Panc1 (cell line): ENCODE measurements around the gene HEPH. TPM values are rescaled to one million over a fixed set of nuclear protein-coding genes. Genes with fewer than 3 reads are reported as not detected.

Source experiments
- ATAC-seq: fragments of 200-7000 bp; cut with Tn5 transposase; 2 replicates; pipeline ENCODE4 v1.9.1; 2020; ENCODE audit warnings: mild to moderate bottlenecking, moderate library complexity
- BruUV-seq: library from RNA; stranded (reverse); fragments of 400-500 nt; replicated peaks from 2 replicates; lab custom pipeline; 2021; lab: Mats Ljungman, UMichigan
- CTCF ChIA-PET: fragments of 300-600 bp; sonication (Branson Sonifier 250); formaldehyde crosslinking; loops from one replicate; lab custom pipeline; 2022; ENCODE audit warnings: antibody characterized with exemption; lab: Charles Lee
- POLR2A ChIA-PET: fragments of 300-600 bp; sonication (Branson Sonifier 250); formaldehyde crosslinking; loops from one replicate; lab custom pipeline; 2022; ENCODE audit warnings: antibody characterized with exemption; lab: Charles Lee
- DNase-seq: peaks from one replicate; pipeline ENCODE4 v3.0.0-alpha.2; 2010; ENCODE audit warnings: low read depth, low spot score
- H3K27ac ChIP-seq: 2 replicates; pipeline ENCODE4 v1.5.1; 2011; ENCODE audit warnings: mild to moderate bottlenecking, low read length, inconsistent platforms
- H3K27me3 ChIP-seq: fragments of 200-500 bp; sonication (Bioruptor generic); 2 replicates; pipeline ENCODE4 v1.6.0; 2014; ENCODE audit warnings: low read length, inconsistent platforms; ENCODE audit not compliant: control insufficient read depth, insufficient read depth
- H3K36me3 ChIP-seq: fragments of 200-500 bp; sonication (Bioruptor generic); 2 replicates; pipeline ENCODE4 v1.5.1; 2014; ENCODE audit warnings: inconsistent platforms, mild to moderate bottlenecking, low read length, moderate library complexity; ENCODE audit not compliant: control insufficient read depth, insufficient read depth
- H3K4me1 ChIP-seq: 2 replicates; pipeline ENCODE4 v1.5.1; 2011; ENCODE audit warnings: inconsistent platforms, mild to moderate bottlenecking, low read length, moderate library complexity; ENCODE audit not compliant: control insufficient read depth, insufficient read depth
- H3K4me3 ChIP-seq, 2 experiments: 2 replicates each; pipeline ENCODE4 v1.5.1; 2011 to 2012; ENCODE audit warnings: low read depth in 2 of 2, low read length in 2 of 2, mild to moderate bottlenecking in 2 of 2, inconsistent platforms in 1 of 2, moderate library complexity in 1 of 2
- H3K9me3 ChIP-seq: fragments of 200-500 bp; sonication (Bioruptor generic); 2 replicates; pipeline ENCODE4 v1.5.1; 2014; ENCODE audit warnings: low read depth, mild to moderate bottlenecking, inconsistent platforms, low read length, moderate library complexity; ENCODE audit not compliant: control insufficient read depth, insufficient read depth
- CTCF ChIP-seq: fragments of 450-650 bp; IDR thresholded peaks from 2 replicates; pipeline ENCODE4 v1.5.1; 2017; ENCODE audit warnings: mild to moderate bottlenecking
- POLR2AphosphoS5 ChIP-seq: IDR thresholded peaks from 2 replicates; pipeline ENCODE4 v1.6.1; 2012; ENCODE audit warnings: mild to moderate bottlenecking, low read depth, low read length, moderate library complexity
- SIN3A ChIP-seq: IDR thresholded peaks from 2 replicates; pipeline ENCODE4 v1.6.1; 2012; ENCODE audit warnings: low read depth, mild to moderate bottlenecking, low read length, moderate library complexity, borderline replicate concordance; ENCODE audit not compliant: insufficient read depth
- TCF7L2 ChIP-seq: IDR thresholded peaks from 2 replicates; pipeline ENCODE4 v1.6.1; 2011; ENCODE audit warnings: mild to moderate bottlenecking, low read depth, low read length, inconsistent platforms
- in situ Hi-C: cut with HindIII; loops from 2 replicates; pipeline ENCODE4 v1.10.0; 2016; ENCODE audit warnings: low sequenced_read_pairs, low pct_unique_long_range_greater_than_20kb
- intact Hi-C: fragments of 100-400 bp; cut with micrococcal nuclease; formaldehyde crosslinking; loops from one replicate; pipeline ENCODE4 v1.10.0; 2022; ENCODE audit not compliant: unreplicated experiment
- total RNA-seq: library from RNA; stranded (reverse); gene quantifications from one replicate; pipeline ENCODE4 v1.2.1, GENCODE V29; 2021; ENCODE audit not compliant: unreplicated experiment
- TF ChIP-seq, protein P1 (sequence below), 2 experiments: IDR thresholded peaks; 2 replicates each; pipeline ENCODE4 v1.6.1; 2011 to 2012; ENCODE audit warnings: low read depth in 2 of 2, control low read depth in 1 of 2, low read length in 1 of 2, mild to moderate bottlenecking in 1 of 2, moderate library complexity in 1 of 2; ENCODE audit not compliant: insufficient read depth in 1 of 2

HEPH gene
- total RNA-seq, 1 experiment from 2014 or later = 0.08 TPM

- TF ChIP-seq CTCF (no peak), POLR2AphosphoS5 (no peak), SIN3A (no peak), TCF7L2 (no peak)
- TF ChIP-seq, protein P1, sequence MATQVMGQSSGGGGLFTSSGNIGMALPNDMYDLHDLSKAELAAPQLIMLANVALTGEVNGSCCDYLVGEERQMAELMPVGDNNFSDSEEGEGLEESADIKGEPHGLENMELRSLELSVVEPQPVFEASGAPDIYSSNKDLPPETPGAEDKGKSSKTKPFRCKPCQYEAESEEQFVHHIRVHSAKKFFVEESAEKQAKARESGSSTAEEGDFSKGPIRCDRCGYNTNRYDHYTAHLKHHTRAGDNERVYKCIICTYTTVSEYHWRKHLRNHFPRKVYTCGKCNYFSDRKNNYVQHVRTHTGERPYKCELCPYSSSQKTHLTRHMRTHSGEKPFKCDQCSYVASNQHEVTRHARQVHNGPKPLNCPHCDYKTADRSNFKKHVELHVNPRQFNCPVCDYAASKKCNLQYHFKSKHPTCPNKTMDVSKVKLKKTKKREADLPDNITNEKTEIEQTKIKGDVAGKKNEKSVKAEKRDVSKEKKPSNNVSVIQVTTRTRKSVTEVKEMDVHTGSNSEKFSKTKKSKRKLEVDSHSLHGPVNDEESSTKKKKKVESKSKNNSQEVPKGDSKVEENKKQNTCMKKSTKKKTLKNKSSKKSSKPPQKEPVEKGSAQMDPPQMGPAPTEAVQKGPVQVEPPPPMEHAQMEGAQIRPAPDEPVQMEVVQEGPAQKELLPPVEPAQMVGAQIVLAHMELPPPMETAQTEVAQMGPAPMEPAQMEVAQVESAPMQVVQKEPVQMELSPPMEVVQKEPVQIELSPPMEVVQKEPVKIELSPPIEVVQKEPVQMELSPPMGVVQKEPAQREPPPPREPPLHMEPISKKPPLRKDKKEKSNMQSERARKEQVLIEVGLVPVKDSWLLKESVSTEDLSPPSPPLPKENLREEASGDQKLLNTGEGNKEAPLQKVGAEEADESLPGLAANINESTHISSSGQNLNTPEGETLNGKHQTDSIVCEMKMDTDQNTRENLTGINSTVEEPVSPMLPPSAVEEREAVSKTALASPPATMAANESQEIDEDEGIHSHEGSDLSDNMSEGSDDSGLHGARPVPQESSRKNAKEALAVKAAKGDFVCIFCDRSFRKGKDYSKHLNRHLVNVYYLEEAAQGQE (IDR thresholded peaks at IDR 0.05; ENCODE audit: insufficient read depth in 1 of 2, low read depth in 2 of 2, low read length in 1 of 2) = no peak
- Histone ChIP-seq H3K4me1 (no peaks in the 10 kb centered on the region), H3K4me3 (no peak overlapping the region), H3K27ac (no peak overlapping the region), H3K9me3 (no peaks in the 10 kb centered on the region), H3K27me3 (no peaks in the 10 kb centered on the region), H3K36me3 (no peaks in the 10 kb centered on the region)
- ChIA-PET POLR2A (no interaction called here), CTCF (no interaction called here)
- no peak for ATAC-seq
- BruUV-seq = no TSS peak
- no peak for DNase-seq
- intact Hi-C loops (no loop called here), in situ Hi-C loops (no loop called here)
Observed at GRCh38 chrX:66193821-66194220, 29.8 kb downstream of the HEPH start.

DNA sequence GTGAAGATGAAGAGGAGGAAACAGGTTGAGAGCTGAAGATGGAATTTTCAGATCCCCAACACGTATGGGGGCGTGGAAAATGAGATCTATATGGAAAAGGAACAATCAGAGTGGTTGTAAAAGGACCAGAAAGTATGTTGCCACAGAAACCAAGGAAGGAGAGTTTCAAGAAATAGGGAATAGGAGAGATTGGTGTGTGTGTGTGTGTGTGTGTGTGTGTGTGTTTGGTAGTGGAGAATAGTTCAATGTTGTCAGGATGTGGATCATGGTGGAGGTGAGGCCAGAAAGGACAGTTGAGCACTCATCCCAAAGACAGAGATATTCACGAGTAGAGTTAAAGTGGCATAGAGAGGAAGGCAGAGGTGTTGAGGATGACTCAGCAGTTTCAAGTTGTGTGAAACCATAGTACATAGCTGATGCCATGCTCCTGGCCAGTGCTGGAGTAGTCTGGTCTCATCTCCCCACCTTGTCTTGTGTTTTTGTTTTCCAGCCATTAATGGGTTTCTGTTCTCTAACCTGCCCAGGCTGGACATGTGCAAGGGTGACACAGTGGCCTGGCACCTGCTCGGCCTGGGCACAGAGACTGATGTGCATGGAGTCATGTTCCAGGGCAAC, 36.1 kb downstream of the HEPH start:
- ATAC-seq (no peak), DNase-seq (no peak)
- no peaks in the 10 kb centered on the region for H3K36me3 ChIP-seq
- H3K9me3 ChIP-seq = no peaks in the 10 kb centered on the region
- in situ Hi-C loops (no loop called here), intact Hi-C loops (no loop called here)
- BruUV-seq = no TSS peak
- no peak overlapping the region for H3K4me3 ChIP-seq
- ChIA-PET POLR2A (no interaction called here), CTCF (no interaction called here)
- no peaks in the 10 kb centered on the region for H3K27me3 ChIP-seq
- TF ChIP-seq, protein P1 (IDR thresholded peaks at IDR 0.05; ENCODE audit: insufficient read depth in 1 of 2, low read depth in 2 of 2, low read length in 1 of 2) = no peak
- no peak for TF ChIP-seq TCF7L2
- TF ChIP-seq CTCF = no peak
- TF ChIP-seq SIN3A = no peak
- TF ChIP-seq POLR2AphosphoS5 = no peak
- no peak overlapping the region for H3K27ac ChIP-seq
- H3K4me1 ChIP-seq = no peaks in the 10 kb centered on the region
